Subcutaneous adipose tissue (tissue), 4 donors: ENCODE results near the gene TLR7. TPM values are rescaled to one million over a fixed set of nuclear protein-coding genes. Genes with fewer than 3 reads are reported as not detected.

ENCODE experiments used
- total RNA-seq, 4 donors: library from RNA; depleted of rRNA; stranded (reverse); fragments of >200 nt; gene quantifications; one replicate each; pipeline ENCODE4 v1.1.0, GENCODE V29; 2016
- TF ChIP-seq, protein P1 (sequence below): fragments of 450-650 bp; IDR thresholded peaks from one replicate; pipeline ENCODE4 v1.5.1; 2016; ENCODE audit warnings: low read depth, mild to moderate bottlenecking, control low read depth, antibody characterized with exemption, moderate library complexity

The TLR7 gene
- total RNA-seq, 4 donors from 2014 or later: 0.19 to 5.3 (median 1.8) TPM

- TF ChIP-seq, protein P1, sequence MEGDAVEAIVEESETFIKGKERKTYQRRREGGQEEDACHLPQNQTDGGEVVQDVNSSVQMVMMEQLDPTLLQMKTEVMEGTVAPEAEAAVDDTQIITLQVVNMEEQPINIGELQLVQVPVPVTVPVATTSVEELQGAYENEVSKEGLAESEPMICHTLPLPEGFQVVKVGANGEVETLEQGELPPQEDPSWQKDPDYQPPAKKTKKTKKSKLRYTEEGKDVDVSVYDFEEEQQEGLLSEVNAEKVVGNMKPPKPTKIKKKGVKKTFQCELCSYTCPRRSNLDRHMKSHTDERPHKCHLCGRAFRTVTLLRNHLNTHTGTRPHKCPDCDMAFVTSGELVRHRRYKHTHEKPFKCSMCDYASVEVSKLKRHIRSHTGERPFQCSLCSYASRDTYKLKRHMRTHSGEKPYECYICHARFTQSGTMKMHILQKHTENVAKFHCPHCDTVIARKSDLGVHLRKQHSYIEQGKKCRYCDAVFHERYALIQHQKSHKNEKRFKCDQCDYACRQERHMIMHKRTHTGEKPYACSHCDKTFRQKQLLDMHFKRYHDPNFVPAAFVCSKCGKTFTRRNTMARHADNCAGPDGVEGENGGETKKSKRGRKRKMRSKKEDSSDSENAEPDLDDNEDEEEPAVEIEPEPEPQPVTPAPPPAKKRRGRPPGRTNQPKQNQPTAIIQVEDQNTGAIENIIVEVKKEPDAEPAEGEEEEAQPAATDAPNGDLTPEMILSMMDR: no peak
These were observed 30.1 kb downstream of the TLR7 start for GRCh38 chrX:12896935-12897334.

DNA sequence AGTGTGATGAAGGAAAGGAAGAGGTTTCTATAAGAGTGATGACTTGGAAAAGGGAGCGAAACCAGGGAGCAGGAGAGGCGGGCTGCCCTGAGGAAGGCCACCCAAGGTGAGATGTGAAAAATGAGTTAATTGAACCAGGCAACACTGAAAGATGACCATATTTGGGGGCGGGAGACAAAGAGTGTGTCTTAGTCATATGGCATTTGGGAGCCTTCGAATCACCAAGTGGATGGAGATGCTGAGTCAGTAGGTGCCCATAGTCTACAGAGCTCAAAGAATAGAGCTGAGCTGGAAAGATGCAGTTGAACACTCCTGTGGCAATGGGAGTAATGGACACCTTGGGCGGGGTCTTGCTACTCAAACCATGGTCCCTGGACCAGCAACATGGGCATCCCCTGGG lies 31.2 kb downstream of the TLR7 start:
- TF ChIP-seq, protein P1: no peak

- TF ChIP-seq, protein P1: no peak
These were observed 32.6 kb downstream of the TLR7 start for GRCh38 chrX:12899506-12899905.

DNA sequence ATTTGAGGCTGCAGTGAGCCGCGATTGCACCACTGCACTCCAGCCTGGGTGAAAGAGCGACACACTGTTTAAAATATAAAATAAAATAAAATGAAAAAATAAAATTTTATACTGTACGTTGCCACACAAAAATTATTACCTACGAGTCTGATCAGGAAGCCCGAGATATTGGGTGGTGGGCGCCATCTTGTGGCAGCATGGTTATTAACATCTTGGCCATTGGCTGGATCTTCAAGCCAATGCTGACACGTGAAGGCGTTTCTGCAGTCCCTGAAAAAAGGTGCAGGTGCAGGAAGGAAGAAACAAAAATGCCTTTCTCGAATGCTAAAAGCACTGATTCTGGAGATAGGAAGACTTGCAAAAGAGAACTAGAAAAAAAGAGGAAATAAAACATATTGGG lies 34.6 kb downstream of the TLR7 start:
- TF ChIP-seq, protein P1: no peak

DNA sequence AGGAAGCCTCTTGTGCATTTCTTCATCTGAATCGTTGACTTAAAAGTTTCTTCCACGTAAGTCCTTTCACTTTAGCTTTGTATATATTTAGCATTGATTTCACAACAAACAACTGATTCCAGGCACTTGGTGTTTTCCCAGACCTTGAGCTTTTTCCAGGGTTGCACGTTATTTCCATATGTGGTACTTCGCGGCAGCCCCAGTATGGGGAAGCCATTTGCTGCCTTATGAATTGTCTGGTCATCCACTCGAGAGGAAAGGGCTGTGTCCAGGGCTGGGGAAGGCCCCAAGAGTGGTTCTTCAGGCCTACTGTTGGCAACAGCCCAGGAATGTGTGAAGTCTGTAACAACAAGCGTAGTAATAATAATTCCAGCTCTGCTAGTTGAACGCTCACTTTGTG lies 36.8 kb downstream of the TLR7 start:
- TF ChIP-seq, protein P1: no peak

GRCh38 chrX:12906046-12906761 lies 39.3 kb downstream of the TLR7 start, which contains the start of gene TLR8:
TSS of gene TLR8 (plus strand) at chrX:12906620. CDS start at chrX:12906707, 87 bp downstream.
- TF ChIP-seq, protein P1: no peak

DNA sequence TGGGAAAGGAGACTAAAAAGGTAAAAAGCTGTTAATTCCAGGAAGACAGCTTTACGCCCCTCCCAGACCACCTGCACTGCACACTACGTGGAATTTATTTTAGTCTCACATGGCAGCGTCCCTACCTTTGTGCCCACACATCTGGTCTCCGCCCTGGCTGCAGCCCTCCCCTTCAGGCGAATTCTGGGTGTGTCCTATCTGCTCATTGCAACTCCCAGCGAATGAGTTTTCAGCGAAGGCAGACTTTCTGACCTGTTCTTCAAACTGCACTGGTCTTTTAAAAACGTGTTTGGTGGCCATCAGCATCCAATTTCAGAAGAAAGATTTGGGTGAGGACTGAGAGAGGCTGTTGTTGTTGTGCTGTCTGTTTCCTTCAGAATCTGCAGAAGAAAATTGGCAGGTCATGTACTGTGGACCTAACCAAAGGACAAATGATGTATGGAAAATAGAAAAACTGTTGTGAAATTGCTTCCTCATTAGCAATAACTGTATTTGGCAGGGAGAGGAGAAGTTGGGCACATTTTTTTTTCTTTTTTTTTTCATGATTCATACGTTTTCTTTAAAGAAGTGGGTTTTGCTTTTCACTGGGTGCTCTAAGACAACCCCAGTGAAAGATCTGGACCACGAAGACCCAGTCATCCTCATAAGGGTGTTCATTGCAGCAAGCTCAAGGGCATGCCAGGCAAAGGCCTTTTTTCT lies 43.7 kb downstream of the TLR7 start:
- TF ChIP-seq, protein P1: no peak
